Activated effector memory CD4-positive, alpha-beta T cell treated with anti-CD3 and anti-CD28 coated beads, Interleukin-2, amount 50 U/mL, for 16 hours (primary cell): ENCODE measurements around the gene FBXO3.
A peak's percentile ranks its signal among the peaks of the same experiment; 100 is the strongest.
"Not testable (repeated sequence)": the region's sequence is repeated elsewhere in the genome, so short reads cannot be mapped to it uniquely, and the experiment has no call there.

Source experiments
- DNase-seq: peaks from one replicate; pipeline ENCODE4 v3.0.0-alpha.2; 2020

Gene FBXO3

DNA sequence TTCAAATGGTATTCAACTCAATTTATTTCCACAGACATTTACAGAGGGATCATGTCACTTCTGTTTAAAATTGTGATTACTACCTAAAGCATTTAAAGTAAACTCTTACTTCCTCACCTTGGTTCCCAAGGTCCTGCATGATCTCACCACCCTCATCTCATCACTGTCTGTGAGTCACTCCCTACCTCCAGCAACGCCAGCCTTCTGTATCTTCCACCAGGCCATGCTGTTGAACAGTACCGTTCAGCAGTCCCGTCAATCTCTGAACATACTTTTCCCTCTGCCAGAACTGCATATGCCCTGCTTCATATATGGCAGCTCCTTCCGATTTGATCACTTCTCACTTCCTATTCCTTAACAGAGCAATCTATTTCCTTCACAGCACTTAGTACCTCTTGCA lies 2.0 kb downstream of the FBXO3 start:
- no peak for DNase-seq

DNA sequence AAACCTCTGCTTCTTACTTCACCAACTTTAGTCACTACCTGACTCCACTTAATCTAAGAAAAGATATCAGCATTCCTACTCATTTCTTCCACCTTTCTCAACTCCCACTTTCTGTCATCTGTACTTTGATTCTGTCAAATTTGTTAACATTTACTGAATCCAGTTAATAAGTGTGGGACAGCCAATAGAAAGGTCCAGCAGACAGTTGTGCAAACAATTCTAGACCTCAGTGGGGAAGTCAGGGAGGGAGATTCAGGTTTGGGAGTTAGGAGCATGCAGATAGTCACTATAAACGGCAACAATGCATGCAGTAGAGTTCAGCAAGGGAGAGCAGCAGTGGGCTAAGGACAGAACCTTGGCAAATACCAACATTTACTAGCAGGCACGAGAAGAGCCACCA lies 4.1 kb downstream of the FBXO3 start:
- no peak for DNase-seq

DNA sequence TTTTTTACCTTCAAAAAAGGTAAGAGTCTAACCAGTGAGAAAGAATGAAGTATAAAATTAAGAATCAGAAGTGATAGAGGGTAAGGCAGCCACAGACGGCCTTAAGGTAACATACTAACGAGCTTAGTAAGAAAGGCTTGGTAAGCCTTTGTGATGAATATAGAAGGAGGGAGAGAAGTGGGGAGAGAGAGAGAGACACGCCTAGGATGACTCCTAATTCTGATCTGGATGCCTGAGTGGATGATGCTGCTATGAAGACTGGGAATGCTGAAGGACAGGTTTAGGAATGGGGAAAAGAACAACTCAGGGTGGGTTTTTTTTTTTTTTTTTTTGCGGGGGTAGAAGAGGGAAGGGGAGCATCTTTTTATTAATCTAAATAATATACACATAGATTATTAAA lies 4.8 kb downstream of the FBXO3 start:
- DNase-seq: no peak

DNA sequence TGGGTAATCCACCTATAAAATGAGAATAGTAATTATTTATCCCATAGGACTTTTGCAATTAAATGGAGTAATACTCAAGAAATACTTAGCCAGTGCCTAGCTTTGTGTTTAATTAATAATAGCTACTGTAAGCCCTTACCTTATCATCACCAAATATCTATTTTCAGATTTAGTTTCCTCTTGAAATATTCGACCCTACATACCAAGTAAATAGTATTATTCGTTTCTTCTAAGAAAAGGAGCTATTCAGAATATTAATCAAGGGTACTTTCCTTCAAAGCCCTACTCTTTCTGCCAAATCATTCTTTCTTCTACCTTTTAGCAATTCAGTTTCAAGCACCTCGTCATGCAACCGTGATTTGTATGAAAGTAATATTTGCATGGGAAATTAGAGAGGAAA lies 6.7 kb downstream of the FBXO3 start:
- DNase-seq: no peak

DNA sequence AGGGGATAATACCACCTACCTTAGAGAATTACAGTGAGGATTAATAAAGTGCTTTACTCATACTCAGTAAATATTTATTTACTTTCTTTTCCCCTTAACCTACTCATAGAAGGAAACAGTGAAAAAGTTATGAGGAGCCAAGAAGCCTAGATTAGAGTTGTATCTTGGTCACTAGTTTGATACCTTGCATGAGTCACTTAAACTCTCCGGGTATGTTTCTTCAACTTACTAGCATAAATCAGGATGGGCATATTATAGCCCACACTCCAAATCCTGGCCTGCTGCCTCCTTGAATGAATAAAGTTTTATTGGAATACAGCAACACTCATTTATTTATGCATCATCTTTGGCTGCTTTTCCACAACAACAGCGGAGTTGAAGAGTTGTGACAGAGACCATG lies 8.2 kb downstream of the FBXO3 start:
- no peak for DNase-seq

DNA sequence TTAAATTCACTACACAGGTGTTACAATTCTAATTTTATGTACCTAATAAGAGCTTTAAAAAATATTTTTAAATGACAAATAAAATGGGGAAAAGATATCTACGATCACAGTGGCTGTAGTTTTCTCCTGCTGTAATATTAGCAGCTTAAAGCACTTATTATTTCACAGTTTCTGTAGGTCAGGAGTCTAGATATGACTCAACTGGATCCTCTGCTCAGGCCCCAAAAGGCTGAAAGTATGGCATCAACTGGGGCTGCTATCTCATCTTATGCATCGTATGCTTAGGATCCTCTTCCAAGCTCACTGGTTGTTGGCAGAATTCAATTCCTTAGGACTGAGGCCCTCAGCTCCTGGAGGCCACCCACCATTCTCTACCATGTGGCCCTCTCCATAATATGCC lies 12.8 kb downstream of the FBXO3 start:
- DNase-seq: no peak

DNA sequence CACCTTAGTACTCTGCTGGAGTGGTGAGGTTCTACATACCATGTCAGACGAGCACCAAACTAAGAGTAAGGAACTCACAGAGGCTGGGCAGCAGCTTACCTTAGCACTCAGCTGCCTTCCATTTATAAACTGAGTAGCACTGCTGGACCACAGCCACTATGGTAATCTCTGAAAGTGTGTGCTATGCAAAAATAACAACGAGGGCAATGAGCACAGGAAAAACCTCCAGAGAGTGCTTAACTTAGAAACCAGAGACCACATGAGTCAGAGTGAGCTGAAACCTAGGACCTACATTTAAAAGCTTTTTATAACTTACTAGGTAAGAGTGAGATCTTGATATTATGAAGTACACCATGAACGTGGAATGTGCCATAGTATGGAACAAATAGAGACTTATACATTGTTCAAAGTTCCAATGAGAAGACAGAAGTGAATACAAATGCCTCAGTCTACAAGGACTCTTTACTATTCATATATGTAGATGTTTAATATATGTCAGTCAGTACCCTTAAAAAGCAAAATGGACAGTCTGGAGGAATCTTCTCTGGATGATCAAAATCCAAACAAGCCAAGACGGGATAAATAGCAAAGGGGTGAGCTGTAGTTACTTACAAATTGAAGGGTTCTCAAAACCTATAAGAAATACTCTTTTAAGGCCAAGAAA lies 20.9 kb downstream of the FBXO3 start:
- no peak for DNase-seq

DNA sequence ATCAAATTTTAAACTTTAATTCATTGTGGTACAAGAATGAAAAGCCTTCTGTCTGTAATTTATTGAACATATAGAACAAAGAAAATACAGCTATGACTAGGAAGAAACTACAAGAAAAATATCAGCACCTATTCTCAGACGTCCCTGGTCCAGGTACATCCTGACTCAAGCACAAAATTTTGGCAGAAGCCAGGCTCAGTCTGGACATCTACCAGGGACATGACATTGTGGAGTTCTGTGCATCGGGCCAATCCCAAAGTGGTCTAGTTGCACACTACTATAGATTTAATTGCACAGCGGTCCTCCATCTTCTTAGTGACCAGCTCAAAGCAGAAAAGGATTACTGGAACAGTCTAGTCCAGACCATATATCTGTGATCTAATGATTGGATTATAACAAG lies 22.4 kb downstream of the FBXO3 start:
- no peak for DNase-seq

DNA sequence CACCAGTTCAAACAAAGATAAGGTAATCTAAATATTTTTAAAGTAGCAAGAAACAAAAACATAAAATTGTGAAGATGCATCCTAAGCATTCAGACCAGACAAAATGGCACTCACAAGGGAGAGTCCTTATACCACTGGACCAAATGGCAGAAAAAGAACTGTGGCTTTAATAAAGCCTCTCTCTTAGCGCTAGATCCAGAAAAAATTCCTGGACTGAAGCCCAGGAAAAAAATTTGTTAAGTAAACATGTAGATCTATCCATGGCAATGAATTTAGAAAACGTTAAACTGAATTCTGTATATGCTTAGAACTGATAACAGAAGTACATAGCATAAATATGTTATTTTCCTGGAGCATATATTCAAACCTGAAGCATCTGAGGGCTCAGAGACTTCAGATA lies 26.3 kb downstream of the FBXO3 start:
- no peak for DNase-seq

DNA sequence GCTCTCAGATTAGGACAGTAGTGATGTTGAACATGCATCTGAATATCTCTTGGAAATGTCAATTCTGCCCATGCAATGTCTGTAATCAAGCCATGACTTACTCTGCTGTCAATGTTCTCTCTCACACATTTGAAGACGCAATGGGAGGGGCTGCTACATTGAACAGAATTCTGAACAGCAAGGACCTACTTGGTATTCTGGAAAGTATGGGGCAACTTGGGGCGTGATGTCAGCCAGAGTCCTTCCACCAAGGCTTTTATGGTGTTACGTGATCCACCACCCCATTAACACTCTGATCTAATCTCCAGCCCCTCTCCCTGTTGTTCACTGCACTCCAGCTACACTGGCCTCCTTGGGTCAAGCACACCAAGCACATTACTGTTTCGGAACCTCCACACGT lies 31.0 kb downstream of the FBXO3 start:
- DNase-seq: no peak

DNA sequence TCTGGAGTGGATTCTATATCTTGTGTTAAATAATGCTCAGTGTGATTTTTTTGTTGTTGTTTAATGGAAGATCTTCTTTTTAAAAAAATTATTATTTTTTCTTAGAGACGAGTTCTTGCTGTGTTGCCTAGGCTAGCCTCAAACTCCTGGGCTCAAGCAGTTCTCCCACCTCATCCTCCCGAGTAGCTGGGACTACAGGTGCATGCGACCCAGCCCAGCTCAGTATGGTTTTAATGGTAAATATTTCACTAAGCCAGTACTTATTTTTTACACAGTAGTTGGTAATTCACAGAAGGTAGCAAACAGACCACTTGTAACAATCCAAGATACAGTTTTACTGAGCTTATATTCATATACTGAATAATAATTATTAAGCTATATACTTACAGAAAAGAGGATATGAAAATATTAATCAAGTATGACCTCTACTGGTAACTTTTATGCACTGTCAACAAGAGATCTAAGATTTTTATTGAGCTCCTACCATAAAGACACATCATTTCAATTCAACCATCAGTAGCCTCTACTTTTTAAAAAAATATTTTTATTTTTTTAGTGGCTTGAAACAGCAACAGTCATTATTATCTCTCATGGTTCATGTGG lies 32.0 kb downstream of the FBXO3 start:
- DNase-seq: no peak

DNA sequence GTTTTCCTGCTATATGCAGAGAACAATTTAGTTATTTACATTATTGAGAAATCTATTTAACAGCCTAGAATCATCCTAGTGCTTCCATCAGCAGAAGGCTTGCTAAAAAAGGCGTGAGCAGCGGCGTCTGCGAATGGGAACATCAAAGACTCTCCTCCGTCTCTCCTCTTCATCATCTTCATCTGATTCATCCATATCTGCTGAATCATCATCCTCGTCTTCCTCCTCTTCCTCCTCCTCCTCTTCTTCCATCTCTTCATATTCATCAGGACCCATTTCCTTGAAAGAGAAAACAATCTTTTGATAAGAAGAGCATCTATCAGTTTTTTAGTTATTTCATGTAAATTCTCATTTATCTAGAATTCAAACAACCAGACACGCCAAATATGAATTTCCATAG lies 32.5 kb downstream of the FBXO3 start:
- no peak for DNase-seq

DNA sequence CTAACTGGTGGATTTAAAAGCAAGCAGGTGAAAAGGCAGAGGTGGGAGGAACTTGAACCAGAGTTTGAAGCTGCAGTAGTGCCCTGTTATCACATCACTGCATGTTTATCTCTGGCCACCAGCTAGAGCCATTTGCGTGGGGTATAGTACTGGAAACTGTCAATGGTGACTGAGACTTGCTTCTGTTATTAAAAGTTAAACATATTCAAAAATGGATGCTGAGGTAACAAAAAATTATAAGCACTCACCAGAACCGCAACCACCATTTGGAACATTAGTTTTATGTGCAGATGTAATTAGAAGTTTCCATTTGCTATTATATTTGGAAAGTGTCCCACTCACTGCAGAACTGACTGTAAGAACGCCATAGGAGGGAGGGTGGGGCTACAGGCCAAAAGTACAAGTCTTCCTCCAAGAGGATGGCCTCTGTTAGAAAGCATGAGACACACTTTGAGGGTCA lies 36.9 kb downstream of the FBXO3 start:
- DNase-seq: no peak

DNA sequence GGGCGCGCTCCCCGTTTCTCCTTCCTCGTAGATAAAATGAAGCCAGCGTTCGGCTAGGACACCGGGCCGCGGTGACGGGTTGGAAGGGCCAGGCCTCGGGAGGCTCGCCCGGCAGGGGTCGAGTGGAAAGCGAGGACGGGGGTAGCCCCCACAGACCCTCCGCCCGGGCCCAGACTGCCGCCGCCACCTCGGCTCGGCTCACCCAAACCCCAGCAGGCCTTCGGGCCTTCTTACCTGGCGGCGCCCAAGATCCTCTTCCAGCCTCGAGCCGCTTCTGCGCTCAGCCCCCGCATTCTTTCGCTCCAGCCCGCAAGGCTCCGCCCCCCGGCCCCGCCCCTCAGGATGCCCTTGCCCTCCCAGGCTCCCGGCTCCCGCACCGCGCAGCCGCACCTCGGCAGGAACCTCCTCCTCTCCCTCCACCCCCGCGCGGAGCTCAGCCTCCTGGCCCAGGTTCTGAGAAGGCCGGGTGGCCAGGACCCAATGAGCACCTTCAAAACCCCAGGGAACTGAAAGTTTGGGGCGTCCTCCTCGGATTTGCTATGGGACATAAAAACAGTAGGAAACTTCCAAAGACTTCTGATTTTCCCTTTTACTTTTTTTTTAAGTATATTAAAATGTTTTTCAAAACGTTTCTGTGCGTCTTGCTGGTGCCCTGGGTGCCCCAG lies 38.0 kb downstream of the FBXO3 start, which contains the start of gene CD59:
Gene CD59 (minus strand): TSS at position 276 of the 665 bp plus-strand sequence. CDS start 13,978 bp downstream, outside the sequence.
- peak; percentile 96 for DNase-seq

DNA sequence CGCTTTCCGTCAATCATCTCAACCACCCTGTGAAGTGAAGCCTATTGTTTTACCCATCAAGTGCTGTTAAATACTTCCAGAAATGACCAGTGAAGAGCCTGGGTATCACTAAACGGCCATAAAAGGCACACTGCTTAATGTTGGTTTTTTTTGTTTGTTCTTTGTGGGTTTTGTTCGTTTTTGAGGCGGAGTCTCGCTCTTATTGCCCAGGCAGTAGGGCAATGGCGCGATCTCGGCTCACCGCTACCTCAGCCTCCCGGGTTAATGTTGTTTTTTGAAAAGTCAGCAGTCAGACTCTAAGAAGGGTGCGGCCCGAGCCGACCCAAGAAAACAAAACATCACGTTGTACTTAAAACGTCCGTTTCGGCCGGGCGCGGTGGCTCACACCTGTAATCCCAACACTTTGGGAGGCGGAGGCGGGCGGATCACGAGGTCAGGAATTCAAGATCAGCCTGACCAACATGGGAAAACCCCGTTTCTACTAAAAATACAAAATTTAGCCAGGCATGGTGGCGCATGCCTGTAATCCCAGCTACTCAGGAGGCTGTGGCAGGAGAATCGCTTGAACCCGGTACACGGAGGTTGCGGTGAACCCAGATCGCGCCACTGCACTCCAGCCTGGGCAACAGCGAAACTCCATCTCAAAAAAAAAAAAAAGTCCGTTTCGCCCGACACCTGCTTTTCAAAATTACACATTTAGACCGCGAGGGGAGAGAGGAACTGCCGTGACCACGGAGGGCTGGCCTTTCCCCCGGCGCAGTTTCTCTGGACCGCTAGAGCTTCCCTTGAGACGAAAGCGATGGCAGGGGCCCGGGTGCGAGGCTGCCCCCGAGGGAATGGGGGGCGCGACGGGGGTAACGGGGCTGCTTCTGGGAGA lies 38.8 kb downstream of the FBXO3 start:
- peak; percentile 81 for DNase-seq

DNA sequence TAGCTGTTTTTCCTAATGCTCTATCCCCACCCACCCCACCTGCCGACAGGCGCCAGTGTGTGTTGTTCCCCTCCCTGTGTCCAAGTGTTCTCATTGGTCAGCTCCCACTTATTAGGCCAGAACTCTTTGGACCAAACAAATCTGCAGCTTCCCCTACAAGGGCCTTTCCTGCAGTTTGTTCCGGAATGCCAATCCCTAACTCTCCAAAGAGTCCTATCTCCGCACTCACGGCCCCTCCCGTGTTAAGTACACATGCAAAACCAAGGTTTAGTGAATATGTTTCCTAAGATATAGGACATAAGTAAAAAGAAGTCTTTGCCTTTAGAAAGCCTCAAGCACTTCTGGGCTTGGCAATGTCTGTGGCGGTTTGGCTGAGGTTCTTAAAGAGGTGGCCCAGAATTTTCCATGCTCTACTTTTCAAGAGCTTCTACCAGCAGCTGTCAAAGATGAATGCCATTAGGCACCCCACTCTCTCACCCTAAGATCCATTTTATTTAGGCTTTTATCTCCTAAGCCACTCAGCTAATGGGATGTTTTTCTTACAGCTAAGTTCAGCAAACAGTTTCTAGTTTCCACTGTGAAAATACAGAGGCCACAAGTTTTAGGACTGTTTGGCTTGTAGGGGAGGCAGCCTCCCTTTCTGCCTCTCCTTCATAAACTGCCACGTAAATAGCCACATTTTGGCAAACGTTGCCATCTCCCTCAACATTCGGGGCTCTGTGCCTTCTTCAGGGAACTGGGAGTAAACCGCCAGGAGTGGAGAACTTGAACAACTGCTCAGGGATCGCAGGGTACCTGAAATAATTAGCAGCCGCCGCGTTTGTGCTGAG lies 39.7 kb downstream of the FBXO3 start:
- no peak for DNase-seq

DNA sequence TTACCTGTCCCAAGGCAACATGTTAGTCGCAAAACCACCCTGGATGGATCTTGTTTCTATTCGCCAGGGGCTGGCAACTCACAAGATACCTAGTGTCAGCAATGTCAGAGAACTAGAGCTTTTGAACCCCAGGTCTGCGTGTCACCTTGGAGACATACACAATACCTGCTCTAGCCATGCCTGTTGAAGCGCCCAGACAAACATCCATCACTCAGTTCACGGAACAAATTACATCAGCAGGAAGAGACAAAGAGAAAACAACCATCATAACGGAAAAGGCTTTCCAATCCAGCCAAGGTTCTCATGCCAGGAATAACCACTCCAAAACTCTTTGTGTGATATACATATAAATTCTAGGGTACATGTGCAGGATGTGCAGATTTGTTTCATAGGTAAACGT lies 40.3 kb downstream of the FBXO3 start:
- DNase-seq: no peak

DNA sequence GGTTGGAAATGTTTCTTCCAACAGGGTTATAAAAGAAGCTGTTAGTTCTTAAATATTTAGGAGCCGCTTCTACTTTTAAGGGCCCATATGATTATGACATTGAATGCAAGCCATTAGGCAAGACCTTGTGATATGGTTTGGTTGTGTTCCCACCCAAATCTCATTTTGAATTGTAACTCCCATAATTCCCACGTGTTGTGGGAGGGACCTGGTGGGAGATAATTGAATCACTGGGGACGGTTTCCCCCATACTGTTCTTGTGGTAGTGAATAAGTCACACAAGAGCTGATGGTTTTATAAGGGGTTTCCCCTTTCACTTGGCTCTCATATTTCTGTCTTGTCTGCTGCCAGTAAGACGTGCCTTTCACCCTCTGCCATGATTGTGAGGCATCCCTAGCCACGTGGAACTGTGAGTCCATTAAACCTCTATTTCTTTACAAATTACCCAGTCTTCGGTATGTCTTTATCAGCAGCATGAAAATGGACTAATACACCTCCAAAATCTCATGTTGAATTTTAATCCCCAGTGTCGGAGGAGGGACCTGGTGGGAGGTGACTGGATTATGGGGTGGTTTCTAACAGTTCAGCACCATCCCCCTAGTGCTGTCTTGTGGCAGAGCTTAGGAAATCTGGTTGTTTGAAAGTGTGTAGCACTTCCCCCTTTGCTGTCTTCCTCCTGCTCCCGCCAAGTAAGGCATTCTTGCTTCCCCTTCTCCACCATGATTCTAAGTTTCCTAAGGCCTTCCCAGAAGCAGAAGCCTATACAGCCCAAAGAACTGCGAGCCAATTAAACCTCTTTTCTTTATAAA lies 42.4 kb downstream of the FBXO3 start:
- peak; percentile 68 for DNase-seq

DNA sequence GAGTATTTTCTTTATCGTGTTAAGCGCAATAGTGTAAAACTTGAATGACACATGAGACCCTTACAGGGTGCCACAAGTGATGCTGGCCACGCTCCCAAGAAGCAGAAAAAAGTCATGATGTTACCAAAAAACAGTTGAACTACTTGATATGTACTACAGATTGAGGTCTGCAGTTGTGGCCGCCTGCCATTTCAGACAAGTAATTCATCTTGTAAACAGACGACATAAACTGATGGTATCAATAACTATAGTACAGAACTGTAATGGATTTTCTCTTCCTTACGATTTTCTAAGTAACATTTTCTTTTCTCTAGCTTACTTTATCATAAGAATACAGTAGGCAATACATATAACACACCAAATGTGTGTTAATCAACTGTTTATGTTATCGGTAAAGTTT lies 43.6 kb downstream of the FBXO3 start:
- DNase-seq: no peak

DNA sequence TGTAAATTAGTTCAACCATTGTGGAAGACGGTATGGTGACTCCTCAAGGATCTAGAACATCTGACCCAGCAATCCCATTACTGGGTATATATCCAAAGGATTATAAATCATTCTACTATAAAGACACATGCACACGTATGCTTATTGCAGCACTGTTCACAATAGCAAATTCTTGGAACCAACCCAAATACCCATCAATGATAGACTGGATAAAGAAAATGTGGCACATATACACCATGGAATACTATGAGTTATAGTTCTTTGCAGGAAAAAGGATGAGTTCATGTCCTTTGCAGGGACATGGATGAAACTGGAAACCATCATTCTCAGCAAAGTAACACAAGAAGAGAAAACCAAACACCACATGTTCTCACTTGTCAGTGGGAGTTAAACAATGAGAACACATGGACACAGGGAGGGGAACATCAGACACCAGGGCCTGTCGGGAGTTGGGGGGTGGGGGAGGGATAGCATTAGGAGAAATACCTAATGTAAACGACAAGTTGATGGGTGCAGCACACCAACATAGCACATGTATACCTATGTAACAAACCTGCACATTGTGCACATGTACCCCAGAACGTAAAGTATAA lies 45.2 kb downstream of the FBXO3 start:
- DNase-seq: not testable (repeated sequence)

DNA sequence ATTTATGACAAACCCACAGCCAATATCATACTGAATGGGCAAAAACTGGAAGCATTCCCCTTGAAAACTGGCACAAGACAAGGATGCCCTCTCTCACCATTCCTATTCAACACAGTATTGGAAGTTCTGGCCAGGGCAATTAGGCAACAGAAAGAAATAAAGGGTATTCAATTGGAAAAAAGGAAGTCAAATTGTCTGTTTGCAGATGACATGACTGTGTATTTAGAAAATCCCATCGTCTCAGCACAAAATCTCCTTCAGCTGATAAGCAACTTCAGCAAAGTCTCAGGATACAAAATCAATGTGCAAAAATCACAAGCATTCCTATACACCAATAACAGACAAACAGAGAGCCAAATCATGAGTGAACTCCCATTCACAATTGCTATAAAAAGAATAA lies 46.8 kb downstream of the FBXO3 start:
- DNase-seq: not testable (repeated sequence)
